AG08395 (cell line): ENCODE measurements around the gene SUCLG2.

ENCODE experiments used
- DNase-seq: peaks from one replicate; pipeline ENCODE4 v3.0.0; 2012; ENCODE audit warnings: mixed read lengths, low spot score

The SUCLG2 gene

DNA sequence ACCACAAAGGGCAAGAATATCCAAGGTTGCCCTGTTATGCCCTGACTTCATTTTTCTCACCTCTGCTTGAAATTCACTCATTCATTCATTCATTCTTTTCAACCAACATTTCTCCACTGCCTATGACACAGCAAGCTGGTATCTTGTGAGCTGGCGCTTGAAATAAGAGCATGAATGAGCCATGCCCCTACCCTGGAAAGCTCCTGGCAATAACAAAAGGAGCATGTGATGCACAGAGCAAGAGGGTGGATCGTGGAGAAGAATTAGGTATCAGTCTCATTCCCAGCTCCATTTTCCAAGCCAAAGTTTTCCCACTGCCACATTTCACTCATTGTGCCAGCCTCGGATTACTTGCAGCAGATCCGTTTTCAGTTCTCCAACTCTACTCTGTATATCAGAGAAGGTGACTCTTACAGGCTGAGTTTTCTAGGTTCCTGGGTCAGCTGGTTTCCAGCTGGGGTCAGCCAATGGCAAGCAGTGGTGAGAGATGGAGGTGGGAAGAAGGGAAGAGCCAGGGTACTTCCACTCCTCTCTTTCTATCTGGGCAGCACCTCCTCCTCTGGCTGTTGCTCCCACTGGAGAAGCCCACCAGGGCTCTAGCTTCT, 144.8 kb downstream of the SUCLG2 start:
- DNase-seq: no peak

DNA sequence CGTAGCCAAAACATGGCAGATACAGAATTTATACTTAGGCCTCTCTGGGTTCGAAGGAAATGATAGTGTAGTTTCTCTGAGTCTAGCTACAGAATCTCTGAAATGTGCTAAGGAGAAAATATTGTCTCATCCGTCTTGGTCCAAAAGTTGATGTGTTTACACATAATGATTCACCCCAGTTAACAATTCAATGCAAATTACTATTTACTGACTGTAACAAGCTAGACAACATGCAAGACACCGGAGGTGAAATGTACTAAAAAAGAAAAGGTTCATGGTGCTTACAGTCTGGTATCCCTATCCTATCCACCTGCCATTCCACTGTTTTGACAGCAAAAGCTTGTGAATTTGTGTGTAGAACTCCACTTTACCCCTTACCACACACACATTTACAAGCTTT, 146.8 kb downstream of the SUCLG2 start:
- DNase-seq: no peak

DNA sequence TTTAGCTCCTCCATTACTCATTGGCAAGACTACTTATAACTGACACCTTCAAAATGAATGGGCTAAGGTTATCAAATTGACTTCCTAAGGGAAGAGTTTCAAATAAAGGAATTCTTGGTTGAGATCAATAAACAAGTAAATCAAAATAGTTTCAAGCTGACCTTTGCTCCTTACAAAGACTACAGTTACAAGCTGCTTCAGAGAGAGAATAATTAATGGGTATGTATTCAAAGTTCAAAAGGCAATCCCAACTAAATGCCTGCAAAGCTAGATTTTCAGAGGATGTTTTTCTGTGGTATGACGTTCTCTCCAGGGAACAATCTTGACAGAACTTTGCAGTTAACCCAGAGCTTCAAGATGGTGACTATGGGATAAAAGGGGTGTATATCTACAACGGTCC, 153.7 kb downstream of the SUCLG2 start:
- no peak for DNase-seq

DNA sequence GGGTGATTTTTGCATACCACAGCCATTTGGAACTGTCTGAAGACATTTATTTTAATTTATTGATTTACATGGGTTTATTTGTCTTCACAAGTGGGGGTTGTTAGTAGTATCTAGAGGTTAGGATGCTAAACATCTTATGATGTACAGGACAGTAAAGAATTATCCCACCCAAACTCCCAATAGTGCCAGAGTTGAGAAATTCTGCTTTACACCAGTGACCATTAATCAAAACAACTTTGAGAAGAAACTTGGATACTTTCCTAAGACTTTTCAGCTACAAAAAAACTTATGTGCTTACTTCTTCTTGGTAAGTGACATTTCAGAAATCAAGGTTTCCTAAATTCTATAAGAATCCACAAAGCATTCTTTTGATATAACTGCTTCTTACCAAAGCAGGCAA, 156.7 kb downstream of the SUCLG2 start:
- no peak for DNase-seq

DNA sequence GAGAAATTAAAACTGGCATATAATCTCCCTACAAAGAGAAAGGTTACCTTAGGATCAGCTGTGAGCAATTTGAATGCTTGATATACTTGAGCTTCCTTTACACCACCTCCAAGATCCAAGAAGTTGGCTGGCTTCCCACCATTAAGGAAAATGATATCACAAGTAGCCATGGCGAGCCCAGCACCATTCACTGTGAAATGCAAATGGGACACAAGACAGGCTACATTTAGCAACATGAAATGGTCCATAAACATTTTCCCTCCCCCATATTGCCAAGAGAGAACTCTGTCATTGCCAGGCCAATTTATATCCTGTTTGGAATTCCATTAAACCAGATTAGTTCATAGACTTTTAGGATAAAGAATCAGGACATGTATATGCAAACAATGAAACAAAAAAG, 158.7 kb downstream of the SUCLG2 start:
- DNase-seq: no peak

DNA sequence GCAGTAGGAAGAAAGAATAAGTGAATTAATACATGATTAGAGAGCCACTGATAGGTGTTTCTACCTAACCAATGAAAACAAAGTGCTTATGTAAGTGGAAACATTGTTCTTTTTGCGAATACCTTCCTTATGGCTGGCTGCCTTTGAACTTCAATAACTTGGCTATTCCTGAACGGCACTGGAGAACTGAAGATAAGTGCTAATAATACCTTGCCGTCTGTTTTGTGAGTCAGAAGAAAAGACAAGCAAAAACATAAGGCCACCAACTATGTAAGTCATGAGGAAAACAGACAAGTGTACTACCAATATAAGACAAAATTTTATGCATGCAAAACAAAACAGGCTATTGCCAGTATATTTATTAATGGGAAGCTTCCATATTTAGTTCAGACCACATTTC, 160.6 kb downstream of the SUCLG2 start:
- no peak for DNase-seq

DNA sequence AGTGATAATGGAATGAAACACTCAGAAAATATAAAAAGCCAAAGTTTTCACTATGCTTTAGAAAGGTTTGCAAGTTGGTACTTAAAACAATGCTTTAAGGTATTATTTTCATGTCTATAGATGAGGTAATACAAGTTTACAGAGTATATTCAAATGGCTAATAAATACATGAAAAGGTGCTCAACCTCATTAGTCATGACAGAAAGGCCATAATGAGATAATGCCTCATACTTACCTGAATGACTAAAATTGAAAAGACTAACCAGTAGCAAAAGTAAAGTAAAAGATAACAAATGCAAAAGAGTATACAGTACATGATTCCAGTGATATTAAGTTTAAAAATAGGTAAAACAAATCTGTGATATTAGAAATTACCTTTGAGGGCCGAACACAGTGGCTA, 163.8 kb downstream of the SUCLG2 start:
- DNase-seq: no peak

DNA sequence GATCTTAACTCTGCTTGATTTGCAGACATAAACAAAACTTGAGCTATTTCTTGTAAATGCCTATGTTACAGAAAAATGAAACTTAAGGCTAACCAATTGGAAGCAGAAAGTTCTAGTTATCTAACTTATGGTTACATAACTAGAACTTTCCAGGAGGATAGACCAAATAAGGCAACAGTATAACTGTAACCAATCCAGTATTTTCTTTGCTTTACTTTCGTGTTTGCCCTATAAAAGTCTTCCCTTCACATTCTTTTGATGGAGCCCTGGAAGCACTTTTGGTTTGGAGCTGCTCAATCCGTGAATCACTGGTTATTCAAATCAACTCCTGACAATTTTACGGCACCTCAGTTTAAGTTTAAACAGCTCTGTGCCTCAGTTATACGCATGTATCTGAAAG, 164.6 kb downstream of the SUCLG2 start:
- peak; percentile 30 for DNase-seq

DNA sequence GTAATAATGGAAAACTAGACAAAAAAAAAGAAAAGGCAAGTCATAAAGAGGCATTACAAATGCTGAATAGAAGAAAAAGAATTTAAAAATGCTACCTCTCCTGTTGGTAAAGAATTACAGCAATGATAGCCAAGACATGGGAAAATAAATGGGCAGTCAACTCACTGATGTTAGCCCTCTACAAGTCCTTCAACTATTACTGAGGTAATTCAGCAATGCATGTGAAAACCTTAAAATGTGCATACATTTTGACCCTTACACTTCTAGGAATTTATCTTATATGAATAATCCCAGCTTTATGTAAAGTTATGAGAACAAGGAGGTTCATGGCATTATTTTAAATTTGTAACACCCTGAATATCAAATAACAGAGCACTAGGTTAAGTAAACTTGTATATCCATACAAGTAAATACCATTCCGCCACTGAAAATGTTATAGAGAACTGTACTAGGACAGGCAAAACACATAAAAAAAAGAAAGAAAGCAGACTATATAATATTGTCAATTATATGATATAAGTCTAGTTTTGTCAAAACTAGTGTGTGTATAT, 166.8 kb downstream of the SUCLG2 start:
- DNase-seq: no peak

DNA sequence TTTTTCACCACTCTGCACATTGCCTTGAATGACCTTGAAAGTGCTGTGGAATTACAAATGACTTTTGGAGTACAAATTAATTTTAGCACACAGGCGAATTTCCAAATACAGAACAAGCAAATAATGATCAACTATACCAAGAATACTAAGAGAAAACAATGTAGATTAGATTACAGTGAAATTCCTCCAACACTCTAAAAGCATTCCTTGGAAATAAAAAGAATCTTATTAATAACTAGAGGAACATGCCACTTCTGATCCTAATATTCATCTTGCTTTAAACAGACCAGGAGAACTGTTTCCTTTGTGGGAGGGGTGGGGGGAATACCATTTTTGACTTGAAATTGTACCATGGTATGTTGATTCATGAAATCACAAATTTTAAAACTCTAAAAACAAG, 167.5 kb downstream of the SUCLG2 start:
- DNase-seq: no peak

DNA sequence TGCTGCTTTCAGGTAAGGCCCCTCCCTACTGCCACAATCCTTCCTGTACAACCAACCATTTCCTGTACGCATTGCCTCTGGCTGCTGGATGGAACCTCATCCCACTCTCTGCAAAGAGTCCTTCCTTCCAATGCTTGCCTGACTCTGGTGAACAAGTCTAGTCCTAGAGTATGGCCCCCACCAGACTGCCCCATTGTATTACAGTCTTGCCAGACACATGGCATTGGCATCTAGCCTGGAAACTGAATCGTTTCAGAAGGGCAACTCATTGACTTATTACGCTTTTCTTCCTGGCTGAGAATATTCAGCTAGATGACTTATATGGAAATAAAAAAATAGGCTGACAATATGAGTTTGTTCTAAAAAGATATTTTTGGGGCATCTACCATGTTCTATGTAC, 170.3 kb downstream of the SUCLG2 start:
- no peak for DNase-seq

DNA sequence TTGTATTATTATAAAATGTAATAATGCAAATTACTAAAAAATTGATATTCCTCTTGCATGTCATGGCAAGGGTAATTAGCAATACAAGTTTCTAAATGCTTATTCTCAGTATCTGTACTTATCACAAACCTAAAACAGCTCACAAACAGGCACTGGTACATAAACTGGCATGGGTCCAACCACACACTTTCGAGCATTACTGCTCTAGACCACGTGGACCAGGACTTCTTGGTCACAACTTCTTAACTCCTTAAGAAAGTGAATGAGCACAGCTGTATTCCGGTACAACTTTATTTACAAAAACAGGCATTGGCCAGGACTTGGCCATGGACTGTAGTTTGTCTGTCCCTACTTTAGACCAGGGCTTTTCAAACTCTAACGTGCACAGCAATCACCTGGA, 173.3 kb downstream of the SUCLG2 start:
- no peak for DNase-seq

DNA sequence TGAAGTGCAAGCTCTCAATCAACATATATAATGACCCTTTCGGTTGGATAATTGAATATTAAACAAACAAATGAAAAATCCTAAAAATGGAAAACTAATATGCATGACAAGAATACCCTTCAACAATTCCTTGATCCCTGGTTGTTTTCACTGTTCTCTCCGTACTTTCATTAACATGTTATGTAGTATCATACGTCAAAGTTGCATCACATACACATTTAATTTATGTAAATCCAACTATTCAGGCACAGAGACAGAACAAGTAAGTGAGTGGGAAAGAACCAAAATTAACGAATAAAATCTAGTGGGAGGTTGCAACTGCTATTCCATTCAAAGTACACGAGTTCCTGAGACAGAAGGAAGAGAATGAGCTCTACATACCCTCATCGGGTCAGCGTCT, 176.0 kb downstream of the SUCLG2 start:
- no peak for DNase-seq

DNA sequence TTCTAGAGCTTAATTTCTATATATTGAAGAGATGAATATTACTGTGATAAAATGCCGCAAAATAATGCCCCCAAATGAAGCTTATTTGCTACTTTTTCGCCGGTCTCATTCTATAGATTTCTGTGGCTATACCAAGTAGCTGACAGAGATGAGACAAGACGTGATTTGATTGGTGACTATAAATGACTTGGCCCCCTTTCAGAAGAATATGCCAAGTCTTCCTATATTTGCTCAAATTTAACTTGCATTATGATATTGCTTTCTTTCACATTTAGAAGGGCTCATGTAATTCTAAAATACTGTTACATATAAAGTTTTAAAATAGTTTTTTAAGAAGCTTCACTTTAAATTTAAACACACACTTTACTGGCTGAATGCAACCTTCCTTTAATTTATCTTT, 180.1 kb downstream of the SUCLG2 start:
- no peak for DNase-seq

DNA sequence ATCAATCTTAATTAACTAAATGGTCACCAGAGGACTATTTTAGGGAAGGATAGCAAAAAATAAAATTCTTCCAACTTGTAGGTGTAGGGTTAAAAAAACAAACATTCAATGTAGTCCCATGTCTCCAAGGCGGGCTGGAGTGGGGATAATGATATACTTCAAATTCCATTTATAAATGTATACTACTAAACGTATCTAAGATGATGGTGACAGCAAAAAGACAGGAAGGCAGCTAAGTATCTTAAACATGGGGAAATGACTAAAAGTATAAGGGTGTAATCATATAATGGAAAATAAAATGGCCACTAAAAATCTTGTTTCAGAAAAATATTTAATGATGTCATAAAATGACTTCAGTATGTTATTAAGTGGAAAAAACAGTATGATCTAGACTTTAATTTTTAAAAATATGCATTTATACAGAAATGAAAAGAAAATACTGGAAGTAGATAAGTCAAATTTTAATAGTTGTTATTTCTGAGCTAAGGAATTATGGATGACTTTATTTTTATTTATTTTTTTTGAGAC, 181.7 kb downstream of the SUCLG2 start:
- DNase-seq: no peak

DNA sequence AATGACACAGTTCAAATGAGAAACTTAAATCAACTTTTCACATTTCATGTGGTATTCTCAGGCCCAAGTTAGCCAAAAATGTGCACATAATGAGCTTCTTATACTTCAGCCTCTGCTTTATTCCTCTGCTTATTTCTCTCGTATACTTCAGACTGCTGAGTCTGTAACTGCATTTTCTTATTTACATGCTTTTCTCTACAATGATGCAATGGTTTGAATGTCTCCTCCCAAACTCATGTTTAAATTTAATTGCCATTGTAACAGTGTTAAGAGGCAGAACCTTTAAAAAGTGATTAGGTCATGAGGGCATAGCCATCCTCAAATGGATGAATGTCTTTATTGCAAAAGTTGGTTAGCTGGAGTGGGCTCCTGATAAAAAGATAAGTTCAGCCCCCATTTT, 184.2 kb downstream of the SUCLG2 start:
- no peak for DNase-seq

DNA sequence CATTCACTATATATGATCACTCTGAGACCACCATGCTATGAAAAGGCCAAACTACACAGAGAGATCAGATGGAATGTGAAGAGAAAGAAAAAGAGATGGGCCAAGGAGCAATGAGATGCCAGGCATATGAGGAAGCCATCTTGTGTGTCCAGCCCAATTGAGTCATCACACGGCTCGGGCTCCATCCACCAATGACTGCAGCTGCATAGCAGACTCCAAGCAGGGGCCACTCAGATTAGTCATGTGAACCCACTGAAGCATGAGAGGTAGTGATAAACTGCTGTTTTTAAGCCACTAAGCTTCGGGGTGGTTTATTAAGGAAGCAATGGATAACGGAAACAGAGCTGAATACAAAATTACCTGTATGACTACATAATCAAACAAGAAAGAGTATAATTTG, 185.9 kb downstream of the SUCLG2 start:
- no peak for DNase-seq

DNA sequence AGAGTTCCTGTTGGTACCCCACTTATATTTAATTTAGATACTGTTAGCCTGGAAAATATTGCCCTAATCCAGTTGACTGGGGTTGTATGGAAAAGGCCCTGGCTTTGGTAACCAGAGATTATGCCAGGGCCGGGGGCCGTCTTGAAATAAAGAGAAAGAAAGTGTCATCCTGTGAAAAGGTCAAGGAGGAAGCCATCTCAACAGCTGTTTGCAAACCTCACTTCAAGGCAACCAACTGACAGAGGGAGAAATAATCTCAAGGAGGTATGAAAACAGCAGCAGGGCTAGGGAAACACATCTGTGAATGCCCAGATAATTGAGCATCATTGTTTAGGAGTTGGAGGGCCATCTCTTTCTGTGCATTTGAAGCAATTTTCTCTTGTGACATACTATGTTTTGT, 190.8 kb downstream of the SUCLG2 start:
- DNase-seq: no peak

DNA sequence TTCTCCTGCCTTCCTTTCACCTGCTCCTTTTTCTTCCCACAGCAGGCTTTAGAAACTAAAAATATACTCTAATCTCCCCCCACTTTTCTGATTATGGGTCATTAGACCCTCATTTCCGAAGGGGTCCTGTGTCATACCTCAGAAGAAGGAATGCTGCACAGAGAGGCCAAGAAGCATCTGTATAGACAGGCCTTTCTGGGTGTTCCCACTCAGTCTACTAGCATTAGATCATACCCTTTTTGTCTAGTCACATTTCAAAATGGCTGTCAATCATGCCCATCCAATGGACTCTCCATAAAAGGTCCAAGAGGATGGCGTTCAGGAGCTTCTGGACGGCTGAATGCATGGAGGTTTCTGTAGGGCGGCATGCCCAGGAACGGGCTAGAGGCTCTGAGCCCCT, 192.2 kb downstream of the SUCLG2 start:
- DNase-seq: no peak

DNA sequence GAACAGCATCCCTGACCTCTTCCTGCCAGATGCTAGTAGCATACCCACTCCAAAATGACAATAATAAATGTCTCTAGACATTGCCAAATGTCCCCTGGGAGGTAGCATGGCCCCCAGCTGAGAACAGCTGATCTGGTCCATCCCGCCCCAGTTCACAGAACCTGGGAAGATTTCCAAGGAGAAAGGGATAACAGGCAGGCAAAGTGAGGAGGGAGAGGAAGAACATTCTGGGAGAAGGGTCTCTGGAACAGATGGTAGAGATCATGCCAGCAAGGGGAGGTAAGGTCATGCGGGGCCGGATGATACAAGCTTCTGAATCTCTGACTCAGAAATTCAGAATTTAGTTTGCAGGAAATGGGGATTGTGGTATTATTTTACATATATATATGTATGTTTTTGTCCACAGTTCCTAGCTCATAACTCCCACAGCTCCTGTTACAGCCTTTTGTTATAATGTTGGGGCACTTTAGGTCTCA, 192.7 kb downstream of the SUCLG2 start:
- peak; percentile 48 for DNase-seq

DNA sequence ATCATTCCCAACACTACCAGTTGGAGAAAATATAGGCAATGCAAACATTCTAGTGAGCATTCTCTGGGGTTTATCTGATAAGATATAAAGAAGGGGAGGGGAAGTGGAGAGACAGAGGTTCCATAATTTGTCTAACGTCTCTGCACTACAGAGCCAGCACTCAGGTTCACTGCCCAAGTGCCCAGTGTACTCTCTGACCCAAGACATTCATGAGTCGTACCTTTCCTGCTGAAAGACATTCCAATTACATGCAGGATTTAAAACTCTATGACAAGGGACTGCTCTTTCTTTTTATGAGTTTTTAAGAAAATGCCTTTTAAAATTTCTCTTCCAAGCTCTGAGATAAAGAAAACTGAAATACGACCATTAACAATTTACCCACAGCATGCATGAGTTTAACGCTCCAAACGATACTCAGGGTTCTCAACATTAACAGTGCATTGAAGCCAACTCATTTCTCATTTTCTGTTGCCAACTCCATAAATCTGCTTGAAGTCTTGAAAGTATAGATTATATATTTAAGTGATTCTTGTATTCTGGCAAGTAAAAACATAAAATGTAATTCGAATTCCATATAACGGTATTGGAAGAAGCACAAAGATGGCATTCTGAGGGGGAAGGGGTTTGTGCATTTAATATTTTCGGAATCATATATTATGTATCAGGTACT, 193.4 kb downstream of the SUCLG2 start:
- no peak for DNase-seq

DNA sequence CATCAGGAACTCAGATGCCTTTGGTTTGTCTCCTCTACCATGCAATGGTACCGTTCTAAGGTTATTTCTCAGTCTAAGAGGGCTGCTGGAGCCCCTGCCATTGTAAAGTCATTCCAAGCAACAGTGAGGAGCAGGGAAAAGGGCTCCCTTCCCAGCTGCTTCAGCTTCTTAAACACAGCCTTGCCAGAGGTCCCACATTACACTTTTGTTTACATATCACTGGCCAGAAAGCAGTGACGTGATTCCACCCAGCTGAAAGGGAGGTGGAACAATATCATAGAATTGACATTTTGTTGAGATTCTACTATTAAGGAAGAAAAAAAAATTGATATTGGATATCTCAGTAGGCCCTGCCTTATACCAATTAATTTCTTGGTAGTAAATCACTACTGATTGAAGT, 194.6 kb downstream of the SUCLG2 start:
- DNase-seq: no peak

DNA sequence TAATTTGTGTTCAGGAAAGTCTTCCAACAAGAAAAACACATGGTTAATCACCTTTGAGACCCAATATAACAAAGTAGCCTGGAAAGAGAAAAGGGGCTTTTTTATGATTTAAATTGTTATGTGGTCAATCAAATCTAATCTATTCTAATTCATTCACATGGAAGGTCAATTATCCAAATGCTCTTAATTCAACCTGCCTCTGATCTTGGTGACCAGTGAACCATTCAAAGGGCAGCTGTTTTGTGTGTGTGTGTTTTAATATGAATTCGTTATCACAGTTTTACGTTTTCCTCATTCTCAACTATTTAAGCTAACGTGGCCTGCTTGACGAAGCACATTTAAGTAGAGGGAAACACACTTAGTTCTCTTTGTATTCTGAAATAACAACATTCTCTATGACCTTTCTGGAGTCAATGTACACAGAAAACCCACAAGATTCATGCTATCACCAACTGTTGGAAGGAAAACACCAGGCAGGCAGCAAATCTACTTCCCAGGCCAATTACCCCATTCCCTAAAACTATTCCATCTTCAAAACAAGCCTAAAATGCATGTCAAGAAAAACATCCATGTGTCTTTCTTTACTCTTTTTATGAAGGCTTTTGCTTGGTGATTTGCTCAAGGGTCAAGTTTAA, 195.4 kb downstream of the SUCLG2 start:
- DNase-seq: no peak
